ENCODE measurements around the gene AKR1D1.
"Not testable (repeated sequence)": the region's sequence is repeated elsewhere in the genome, so short reads cannot be mapped to it uniquely, and the experiment has no call there.

Gene AKR1D1

GRCh38 chr7:138076196-138076595 is at the start of gene AKR1D1:
AKR1D1 (plus strand) TSS chr7:138076459; CDS start chr7:138076519, 60 bp downstream.
- DNase-seq = no peak

- DNase-seq = no peak
Observed at GRCh38 chr7:138027100-138027499, 49.2 kb upstream of the AKR1D1 start.

GRCh38 chr7:138029126-138029525 is 47.1 kb upstream of the AKR1D1 start:
- DNase-seq = no peak

GRCh38 chr7:138029941-138030340 is 46.3 kb upstream of the AKR1D1 start:
- DNase-seq = no peak

- no peak for DNase-seq
Observed at GRCh38 chr7:138030679-138031351, 45.4 kb upstream of the AKR1D1 start.

- DNase-seq = no peak
Observed at GRCh38 chr7:138032186-138032585, 44.1 kb upstream of the AKR1D1 start.

- no peak for DNase-seq
Observed at GRCh38 chr7:138032770-138033169, 43.5 kb upstream of the AKR1D1 start.

GRCh38 chr7:138033241-138033640 is 43.0 kb upstream of the AKR1D1 start:
- no peak for DNase-seq

GRCh38 chr7:138036135-138036534 is 40.1 kb upstream of the AKR1D1 start:
- DNase-seq = no peak

GRCh38 chr7:138040063-138040462 is 36.2 kb upstream of the AKR1D1 start:
- DNase-seq = not testable (repeated sequence)

GRCh38 chr7:138044897-138045296 is 31.4 kb upstream of the AKR1D1 start:
- no peak for DNase-seq

GRCh38 chr7:138047907-138048306 is 28.4 kb upstream of the AKR1D1 start:
- no peak for DNase-seq

GRCh38 chr7:138049505-138050116 is 26.6 kb upstream of the AKR1D1 start:
- DNase-seq = no peak

GRCh38 chr7:138051712-138052247 is 24.5 kb upstream of the AKR1D1 start:
- not testable (repeated sequence) for DNase-seq

GRCh38 chr7:138052696-138053095 is 23.6 kb upstream of the AKR1D1 start:
- no peak for DNase-seq

- DNase-seq = not testable (repeated sequence)
Observed at GRCh38 chr7:138055698-138056097, 20.6 kb upstream of the AKR1D1 start.

- DNase-seq = no peak
Observed at GRCh38 chr7:138063400-138063799, 12.9 kb upstream of the AKR1D1 start.

- no peak for DNase-seq
Observed at GRCh38 chr7:138064856-138065357, 11.4 kb upstream of the AKR1D1 start.

- DNase-seq = no peak
Observed at GRCh38 chr7:138065827-138066226, 10.4 kb upstream of the AKR1D1 start.

GRCh38 chr7:138066954-138067394 is 9.3 kb upstream of the AKR1D1 start:
- DNase-seq = no peak

GRCh38 chr7:138067774-138068173 is 8.5 kb upstream of the AKR1D1 start:
- DNase-seq = no peak

- no peak for DNase-seq
Observed at GRCh38 chr7:138070908-138071307, 5.4 kb upstream of the AKR1D1 start.

- no peak for DNase-seq
Observed at GRCh38 chr7:138072726-138073125, 3.5 kb upstream of the AKR1D1 start.

- no peak for DNase-seq
Observed at GRCh38 chr7:138074121-138074520, 2.1 kb upstream of the AKR1D1 start.

Data from NCI-H526 treated with DMSO at 0.1 percent for 48 hours (cell line).